GM23338 (cell line): ENCODE data around the gene WDR70. TPM values are rescaled to one million over a fixed set of nuclear protein-coding genes. Genes with fewer than 3 reads are reported as not detected.

Experiments used
- ATAC-seq: fragments of 200-7000 bp; cut with Tn5 transposase; 3 replicates; pipeline ENCODE4 v1.9.1; 2020
- DNase-seq: peaks from one replicate; pipeline ENCODE4 v3.0.0-alpha.2; 2015; ENCODE audit warnings: low spot score
- H2AFZ ChIP-seq: fragments of 200-600 bp; sonication (generic); 2 replicates; pipeline ENCODE4 v1.8.0; 2016; ENCODE audit warnings: antibody characterized with exemption, mild to moderate bottlenecking, moderate library complexity
- H3F3A ChIP-seq: fragments of 200-600 bp; sonication (generic); replicated peaks from 2 replicates; pipeline ENCODE4 v1.8.0; 2017; ENCODE audit warnings: antibody characterized with exemption, mixed run types, low read depth
- H3K27ac ChIP-seq: fragments of 200-600 bp; sonication (generic); 2 replicates; pipeline ENCODE4 v1.6.1; 2016; ENCODE audit warnings: low read depth
- H3K27me3 ChIP-seq: fragments of 200-600 bp; sonication (generic); 2 replicates; pipeline ENCODE4 v1.8.0; 2016; ENCODE audit warnings: mild to moderate bottlenecking, mixed run types, moderate library complexity; ENCODE audit not compliant: insufficient read depth
- H3K36me3 ChIP-seq: fragments of 200-600 bp; sonication (generic); 2 replicates; pipeline ENCODE4 v1.8.0; 2016; ENCODE audit warnings: mild to moderate bottlenecking; ENCODE audit not compliant: insufficient read depth
- H3K4me1 ChIP-seq: fragments of 200-600 bp; sonication (generic); 2 replicates; pipeline ENCODE4 v1.8.0; 2016; ENCODE audit warnings: mild to moderate bottlenecking, moderate library complexity; ENCODE audit not compliant: insufficient read depth
- H3K4me2 ChIP-seq: fragments of 200-600 bp; sonication (generic); 2 replicates; pipeline ENCODE4 v1.7.1; 2017; ENCODE audit warnings: mixed run types
- H3K4me3 ChIP-seq: fragments of 200-600 bp; sonication (generic); 2 replicates; pipeline ENCODE4 v1.6.1; 2016; ENCODE audit warnings: mixed run types
- H3K79me2 ChIP-seq: fragments of 200-600 bp; sonication (generic); replicated peaks from 2 replicates; pipeline ENCODE4 v1.8.0; 2017; ENCODE audit warnings: mild to moderate bottlenecking; ENCODE audit not compliant: insufficient read depth
- H3K9me2 ChIP-seq: fragments of 200-600 bp; sonication (generic); 2 replicates; pipeline ENCODE4 v1.8.0; 2017; ENCODE audit not compliant: insufficient read depth
- H4K20me1 ChIP-seq: fragments of 200-600 bp; sonication (generic); replicated peaks from 2 replicates; pipeline ENCODE4 v1.8.0; 2017; ENCODE audit warnings: mild to moderate bottlenecking; ENCODE audit not compliant: insufficient read depth
- H3K27ac Mint-ChIP-seq: 2 replicates; pipeline ENCODE4 v1.8.0; 2020; ENCODE audit warnings: inconsistent platforms, mild to moderate bottlenecking, moderate library complexity, mixed read lengths
- H3K27me3 Mint-ChIP-seq: 3 replicates; pipeline ENCODE4 v1.8.0; 2022; ENCODE audit warnings: low read depth, mild to moderate bottlenecking, moderate library complexity, mixed read lengths, inconsistent platforms; ENCODE audit not compliant: insufficient read depth, poor library complexity
- H3K36me3 Mint-ChIP-seq: 3 replicates; pipeline ENCODE4 v1.8.0; 2021; ENCODE audit warnings: low read depth, mild to moderate bottlenecking, inconsistent platforms, moderate library complexity, mixed read lengths
- H3K4me1 Mint-ChIP-seq: 3 replicates; pipeline ENCODE4 v1.8.0; 2020; ENCODE audit warnings: mild to moderate bottlenecking, inconsistent platforms, mixed read lengths
- H3K4me3 Mint-ChIP-seq: 3 replicates; pipeline ENCODE4 v1.8.0; 2021; ENCODE audit warnings: moderate library complexity, mild to moderate bottlenecking, inconsistent platforms, mixed read lengths
- H3K9me3 Mint-ChIP-seq: 3 replicates; pipeline ENCODE4 v1.8.0; 2020; ENCODE audit warnings: moderate library complexity, mild to moderate bottlenecking, inconsistent platforms, mixed read lengths
- CREB1 ChIP-seq: fragments of 250-450 bp; sonication (Bioruptor Pico); IDR thresholded peaks from 2 replicates; pipeline ENCODE4 v1.5.0; 2020; ENCODE audit warnings: low read depth, mild to moderate bottlenecking, moderate library complexity
- CTCF ChIP-seq, 2 experiments: fragments of 200-600 bp in 1 of 2; sonication (generic) in 1 of 2; conservative IDR thresholded peaks; 2 replicates each; pipeline versions ENCODE4 v1.5.1 to v1.6.1; 2016 to 2017; ENCODE audit warnings: antibody characterized with exemption in 2 of 2, low read depth in 2 of 2, mild to moderate bottlenecking in 2 of 2, moderate library complexity in 1 of 2
- EZH2 ChIP-seq: fragments of 200-600 bp; sonication (generic); IDR thresholded peaks from one replicate; pipeline ENCODE4 v1.8.0; 2017; ENCODE audit warnings: antibody characterized with exemption, mild to moderate bottlenecking, low read depth; ENCODE audit not compliant: unreplicated experiment
- EZH2phosphoT487 ChIP-seq: fragments of 200-600 bp; sonication (generic); IDR thresholded peaks from one replicate; pipeline ENCODE4 v1.8.1; 2018; ENCODE audit warnings: antibody characterized with exemption; ENCODE audit not compliant: unreplicated experiment
- JUNB ChIP-seq: IDR thresholded peaks from one replicate; pipeline ENCODE4 v1.6.1; 2016; ENCODE audit warnings: antibody characterized with exemption; ENCODE audit not compliant: unreplicated experiment
- POLR2AphosphoS5 ChIP-seq: IDR thresholded peaks from 2 replicates; pipeline ENCODE4 v1.6.1; 2016; ENCODE audit warnings: antibody characterized with exemption, low read depth
- ZNF114 ChIP-seq: fragments of 250-450 bp; sonication (Bioruptor Pico); IDR thresholded peaks from 2 replicates; pipeline ENCODE4 v1.5.0; 2020; ENCODE audit warnings: mild to moderate bottlenecking, moderate library complexity
- ZNF462 ChIP-seq: fragments of 250-450 bp; sonication (Bioruptor Pico); IDR thresholded peaks from 2 replicates; pipeline ENCODE4 v1.5.0; 2020; ENCODE audit warnings: mild to moderate bottlenecking, moderate library complexity
- polyA plus RNA-seq: library from polyadenylated mRNA; unstranded; fragments of >200 nt; fragmentation: Nextera tagmentation; extraction: Ambion mirVana; gene quantifications from 2 replicates; pipeline ENCODE4 v1.2.1, GENCODE V29; 2016
- total RNA-seq: library from RNA; depleted of rRNA; stranded (reverse); fragments of >200 nt; shearing (Covaris generic); gene quantifications from 2 replicates; pipeline ENCODE4 v1.2.3, GENCODE V29; 2014
- TF ChIP-seq, protein P1 (sequence below): IDR thresholded peaks from 2 replicates; pipeline ENCODE4 v1.6.1; 2016; ENCODE audit warnings: antibody characterized with exemption

Gene WDR70
- total and polyA plus RNA-seq, 2 experiments from 2014 or later: 34.9 to 86.7 TPM

DNA sequence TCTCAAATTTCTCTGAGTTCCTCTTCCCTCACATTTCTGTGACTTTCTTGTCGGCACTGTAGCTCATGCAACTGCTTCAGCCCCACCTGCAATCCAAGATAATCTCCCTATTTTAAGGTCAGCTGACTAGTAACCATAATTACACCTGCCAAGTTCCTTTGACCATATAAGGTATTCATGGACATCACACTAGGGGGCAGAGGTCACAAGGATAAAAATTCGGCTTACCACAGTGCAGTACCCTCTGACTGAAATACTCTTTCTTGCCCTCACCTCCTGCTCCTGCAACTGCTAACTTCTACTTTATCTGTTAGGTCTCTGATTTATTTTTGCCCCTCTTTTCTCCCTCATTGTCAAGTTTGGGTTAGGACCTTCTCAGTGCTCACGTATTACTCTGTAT lies 316.5 kb downstream of the WDR70 start (continued):
- TF ChIP-seq, protein P1, sequence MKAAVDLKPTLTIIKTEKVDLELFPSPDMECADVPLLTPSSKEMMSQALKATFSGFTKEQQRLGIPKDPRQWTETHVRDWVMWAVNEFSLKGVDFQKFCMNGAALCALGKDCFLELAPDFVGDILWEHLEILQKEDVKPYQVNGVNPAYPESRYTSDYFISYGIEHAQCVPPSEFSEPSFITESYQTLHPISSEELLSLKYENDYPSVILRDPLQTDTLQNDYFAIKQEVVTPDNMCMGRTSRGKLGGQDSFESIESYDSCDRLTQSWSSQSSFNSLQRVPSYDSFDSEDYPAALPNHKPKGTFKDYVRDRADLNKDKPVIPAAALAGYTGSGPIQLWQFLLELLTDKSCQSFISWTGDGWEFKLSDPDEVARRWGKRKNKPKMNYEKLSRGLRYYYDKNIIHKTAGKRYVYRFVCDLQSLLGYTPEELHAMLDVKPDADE: no peak
- TF ChIP-seq POLR2AphosphoS5: no peak

- Histone ChIP-seq H4K20me1 (no peaks in the 10 kb centered on the region), H3K4me3 (no peak overlapping the region), H3K27ac (no peak overlapping the region), H2AFZ (no peak overlapping the region), H3F3A (no peaks in the 10 kb centered on the region), H3K4me2 (no peak overlapping the region), H3K4me1 (no peaks in the 10 kb centered on the region), H3K79me2 (no peaks in the 10 kb centered on the region), H3K36me3 (no peaks in the 10 kb centered on the region), H3K27me3 (no peaks in the 10 kb centered on the region), H3K9me2 (0 out of 2 replicates have a peak, but pooled peaks cover 7% of the 10 kb centered on the region)
- peaks cover 7% of the 10 kb centered on the region; the same call in 1 of the 3 replicates for H3K36me3 Mint-ChIP-seq
- H3K27ac Mint-ChIP-seq: no peak overlapping the region
- DNase-seq (peak; percentile 14), ATAC-seq (peak; percentile 76)
- H3K27me3 Mint-ChIP-seq: peaks cover 3% of the 10 kb centered on the region
- no peak overlapping the region for H3K4me3 Mint-ChIP-seq
- TF ChIP-seq EZH2phosphoT487: no peak
- TF ChIP-seq JUNB: no peak
- no peak for TF ChIP-seq EZH2
- TF ChIP-seq, protein P1: no peak
- no peak for TF ChIP-seq ZNF114 (CRISPR knock-in tag)
- TF ChIP-seq CREB1 (CRISPR knock-in tag): no peak
- TF ChIP-seq CTCF (conservative IDR thresholded peaks at IDR 0.05; ENCODE audit: low read depth in 2 of 2): no peak
- H3K9me3 Mint-ChIP-seq: peaks cover 18% of the 10 kb centered on the region
- H3K4me1 Mint-ChIP-seq: peaks cover 5% of the 10 kb centered on the region; the same call in 2 of the 3 replicates
Measured at GRCh38 chr5:37696190-37697021, 317.3 kb downstream of the WDR70 start.

- no peaks in the 10 kb centered on the region for H3K4me1 Mint-ChIP-seq
- no peaks in the 10 kb centered on the region for H3K36me3 Mint-ChIP-seq
- Histone ChIP-seq H3K27ac (no peak overlapping the region), H3K9me2 (no peaks in the 10 kb centered on the region), H2AFZ (no peak overlapping the region), H3F3A (no peaks in the 10 kb centered on the region), H3K4me3 (no peak overlapping the region), H3K79me2 (no peaks in the 10 kb centered on the region), H3K4me1 (no peaks in the 10 kb centered on the region), H3K36me3 (no peaks in the 10 kb centered on the region), H4K20me1 (no peaks in the 10 kb centered on the region), H3K4me2 (no peak overlapping the region), H3K27me3 (no peaks in the 10 kb centered on the region)
- no peak for DNase-seq
- H3K27me3 Mint-ChIP-seq: no peaks in the 10 kb centered on the region
- no peak for ATAC-seq
- no peak overlapping the region for H3K4me3 Mint-ChIP-seq
- no peak overlapping the region for H3K27ac Mint-ChIP-seq
- no peaks in the 10 kb centered on the region for H3K9me3 Mint-ChIP-seq
- TF ChIP-seq ZNF114 (CRISPR knock-in tag): no peak
- no peak for TF ChIP-seq ZNF462 (CRISPR knock-in tag)
- TF ChIP-seq CREB1 (CRISPR knock-in tag): no peak
Measured at GRCh38 chr5:37701868-37702267, 322.8 kb downstream of the WDR70 start.
